HepG2 (cell line): Measurements from ENCODE around the gene MGMT. TPM values are rescaled to one million over a fixed set of nuclear protein-coding genes. Genes with fewer than 3 reads are reported as not detected.

ENCODE experiments used
- ATAC-seq: fragments of 200-7000 bp; cut with Tn5 transposase; 3 replicates; pipeline ENCODE4 v1.9.1; 2020; ENCODE audit warnings: mild to moderate bottlenecking, moderate library complexity
- BruUV-seq: library from RNA; stranded (reverse); fragments of 400-500 nt; replicated peaks from 2 replicates; lab custom pipeline; 2021; lab: Mats Ljungman, UMichigan
- CTCF ChIA-PET: fragments of 300-600 bp; formaldehyde crosslinking; extraction: SDS; loops from one replicate; lab custom pipeline; 2021; ENCODE audit warnings: low total read pairs, inconsistent platforms, low intra/inter-chr PET ratio; lab: Yijun Ruan, JAX
- POLR2A ChIA-PET: fragments of 350-600 bp; sonication (Branson Sonifier 250); formaldehyde crosslinking; loops from one replicate; lab custom pipeline; 2020; ENCODE audit warnings: antibody characterized with exemption, inconsistent platforms; lab: Yijun Ruan, JAX
- DNase-seq: peaks from one replicate; pipeline ENCODE4 v3.0.0-alpha.2; 2015; ENCODE audit warnings: low spot score
- FAIRE-seq: peaks from 3 replicates; lab custom pipeline; 2011; peaks lifted over from hg19 to GRCh38; lab: Jason Lieb, UNC
- H2AFZ ChIP-seq: one replicate; pipeline ENCODE4 v1.6.1; 2011; ENCODE audit warnings: low read length, inconsistent platforms
- H3K27ac ChIP-seq: fragments of 300-600 bp; 3 replicates; pipeline ENCODE4 v1.8.0; 2011; ENCODE audit warnings: mixed run types, mild to moderate bottlenecking, mixed read lengths, low read length, inconsistent platforms; ENCODE audit not compliant: insufficient read depth; ENCODE audit errors: extremely low read length
- H3K27me3 ChIP-seq, 2 experiments: fragments of 200-600 bp in 1 of 2; 2 replicates in 1 of 2; 3 replicates in 1 of 2; pipeline versions ENCODE4 v1.6.0 to v1.8.0; 2011; ENCODE audit warnings: low read length in 2 of 2, mild to moderate bottlenecking in 2 of 2, moderate library complexity in 2 of 2, inconsistent platforms in 1 of 2; ENCODE audit not compliant: insufficient read depth in 2 of 2, control insufficient read depth in 1 of 2
- H3K36me3 ChIP-seq, 2 experiments: fragments of 200-600 bp in 1 of 2; replicated peaks in 1 of 2; 2 replicates in 1 of 2; 3 replicates in 1 of 2; pipeline versions ENCODE4 v1.5.1 to v1.8.0; 2011; ENCODE audit warnings: low read length in 2 of 2, inconsistent platforms in 1 of 2; ENCODE audit not compliant: insufficient read depth in 2 of 2, control insufficient read depth in 1 of 2
- H3K4me1 ChIP-seq: 2 replicates; pipeline ENCODE4 v1.5.1; 2012; ENCODE audit warnings: low read length, inconsistent platforms; ENCODE audit not compliant: insufficient read depth
- H3K4me2 ChIP-seq: 2 replicates; pipeline ENCODE4 v1.6.0; 2011; ENCODE audit warnings: low read depth, low read length, inconsistent platforms
- H3K4me3 ChIP-seq, 3 experiments: fragments of 200-600 bp in 1 of 3; sonication (generic), shearing (Covaris generic) in 1 of 3; replicated peaks in 1 of 3; 2 replicates each; pipeline ENCODE4 v1.5.1; 2011 to 2016; ENCODE audit warnings: low read length in 3 of 3, inconsistent platforms in 2 of 3, low read depth in 2 of 3, mild to moderate bottlenecking in 2 of 3, control low read depth in 1 of 3, mixed read lengths in 1 of 3; ENCODE audit not compliant: insufficient read depth in 1 of 3
- H3K79me2 ChIP-seq: one replicate; pipeline ENCODE4 v1.6.1; 2011; ENCODE audit warnings: low read length, inconsistent platforms; ENCODE audit not compliant: insufficient read depth
- H3K9ac ChIP-seq: 2 replicates; pipeline ENCODE4 v1.6.0; 2011; ENCODE audit warnings: mild to moderate bottlenecking, low read depth, low read length, inconsistent platforms; ENCODE audit not compliant: insufficient read depth
- H3K9me3 ChIP-seq: 2 replicates; pipeline ENCODE4 v1.5.1; 2012; ENCODE audit warnings: mild to moderate bottlenecking, low read length
- H4K20me1 ChIP-seq: 2 replicates; pipeline ENCODE4 v1.6.0; 2011; ENCODE audit warnings: inconsistent platforms, mild to moderate bottlenecking, low read length, moderate library complexity; ENCODE audit not compliant: insufficient read depth
- DRAP1 ChIP-seq: IDR thresholded peaks from 2 replicates; pipeline ENCODE4 v1.6.1; 2016; ENCODE audit warnings: missing genetic modification reagents, missing compliant biosample characterization
- ESRRA ChIP-seq: sonication (generic); formaldehyde crosslinking; IDR thresholded peaks from 2 replicates; pipeline ENCODE4 v1.5.1; 2020; ENCODE audit warnings: mild to moderate bottlenecking, low read depth, missing genetic modification reagents
- FUBP1 ChIP-seq: sonication (generic); formaldehyde crosslinking; IDR thresholded peaks from 2 replicates; pipeline ENCODE4 v1.5.1; 2020; ENCODE audit warnings: missing genetic modification reagents, mild to moderate bottlenecking, borderline replicate concordance
- GFI1 ChIP-seq: sonication (generic); formaldehyde crosslinking; IDR thresholded peaks from 2 replicates; pipeline ENCODE4 v1.5.0; 2020; ENCODE audit warnings: missing genetic modification reagents, mild to moderate bottlenecking, borderline replicate concordance
- IRF9 ChIP-seq: sonication (generic); formaldehyde crosslinking; IDR thresholded peaks from 2 replicates; pipeline ENCODE4 v1.8.0; 2022; ENCODE audit warnings: missing genetic modification reagents, mild to moderate bottlenecking, borderline replicate concordance
- KLF16 ChIP-seq, 2 experiments: sonication (generic) in 1 of 2; formaldehyde crosslinking in 1 of 2; IDR thresholded peaks; 2 replicates each; pipeline versions ENCODE4 v1.6.1 to v1.8.0; 2016 to 2023; ENCODE audit warnings: missing genetic modification reagents in 2 of 2, missing compliant biosample characterization in 1 of 2
- MTA3 ChIP-seq: sonication (generic); formaldehyde crosslinking; IDR thresholded peaks from 2 replicates; pipeline ENCODE4 v1.4.0; 2020; ENCODE audit warnings: missing genetic modification reagents
- TFE3 ChIP-seq: IDR thresholded peaks from 2 replicates; pipeline ENCODE4 v1.6.1; 2016
- ZNF367 ChIP-seq: sonication (generic); formaldehyde crosslinking; IDR thresholded peaks from 2 replicates; pipeline ENCODE4 v1.4.0; 2020; ENCODE audit warnings: missing genetic modification reagents, borderline replicate concordance
- ZNF503 ChIP-seq: sonication (generic); formaldehyde crosslinking; IDR thresholded peaks from 2 replicates; pipeline ENCODE4 v1.4.0; 2020; ENCODE audit warnings: missing genetic modification reagents
- ZNF710 ChIP-seq: sonication (generic); formaldehyde crosslinking; IDR thresholded peaks from 2 replicates; pipeline ENCODE4 v1.5.0; 2020; ENCODE audit warnings: mild to moderate bottlenecking, missing genetic modification reagents, borderline replicate concordance
- ZNF770 ChIP-seq: sonication (generic); formaldehyde crosslinking; IDR thresholded peaks from 2 replicates; pipeline ENCODE4 v1.5.0; 2020; ENCODE audit warnings: mild to moderate bottlenecking, missing genetic modification reagents
- ZSCAN20 ChIP-seq: sonication (generic); formaldehyde crosslinking; IDR thresholded peaks from 2 replicates; pipeline ENCODE4 v1.4.0; 2020; ENCODE audit warnings: missing genetic modification reagents, mild to moderate bottlenecking, borderline replicate concordance
- whole genome bisulfite sequencing: methylation state at CpG from one replicate; pipeline ENCODE4 v1.1.6; 2017; ENCODE audit warnings: low lambda C conversion rate; 5-methylcytosine and 5-hydroxymethylcytosine counted together
- in situ Hi-C: cut with HindIII; loops from 2 replicates; pipeline ENCODE4 v1.10.0; 2017; ENCODE audit warnings: low pct_unique_long_range_greater_than_20kb; ENCODE audit not compliant: extremely low pct_ligation_motif_present
- intact Hi-C: fragments of 100-400 bp; cut with micrococcal nuclease; formaldehyde crosslinking; loops from one replicate; pipeline ENCODE4 v1.10.0; 2022; ENCODE audit not compliant: unreplicated experiment
- polyA plus RNA-seq, 8 experiments: library from polyadenylated mRNA; depleted of rRNA in 3 of 8; stranded (reverse) in 7 of 8; unstranded in 1 of 8; fragments of >200 nt; fragmentation: Illumina TruSeq in 4 of 8; extraction: Trizol in 4 of 8; gene quantifications; 2 replicates each; pipeline versions ENCODE4 v1.2.1 to v1.2.3, GENCODE V29; 2011 to 2016; ENCODE audit warnings: low read depth in 4 of 8, missing spikeins in 1 of 8, mixed read lengths in 1 of 8; ENCODE audit not compliant: insufficient read depth in 1 of 8
- total RNA-seq, 5 experiments: library from RNA; depleted of rRNA; stranded (reverse); fragments of >200 nt; fragmentation: Illumina TruSeq; extraction: Trizol; gene quantifications; 2 replicates each; pipeline ENCODE4 v1.2.3, GENCODE V29; 2016; ENCODE audit warnings: low read depth in 1 of 5

MGMT gene
- total and polyA plus RNA-seq, 2 of the 13 experiments (the other 11 are each of a cell fraction or from before 2014, with no cell fraction given), result 12.0 to 19.5 TPM

GRCh38 chr10:129580901-129581300 is 113.9 kb downstream of the MGMT start:
- in situ Hi-C loops, result no loop called here
- no peak overlapping the region for H2AFZ ChIP-seq
- H3K36me3 ChIP-seq, result no peaks in the 10 kb centered on the region
- ATAC-seq (no peak), DNase-seq (no peak), FAIRE-seq (no peak)
- no peak overlapping the region for H3K4me3 ChIP-seq
- no peak overlapping the region for H3K9ac ChIP-seq
- H4K20me1 ChIP-seq, result no peaks in the 10 kb centered on the region
- BruUV-seq, result no TSS peak
- no peaks in the 10 kb centered on the region; a peak in 1 of 5 replicates for H3K27me3 ChIP-seq
- ChIA-PET POLR2A (no interaction called here), CTCF (no interaction called here)
- WGBS, result 81% methylated on average over 7 of the region's 9 CpGs
- no peak overlapping the region for H3K27ac ChIP-seq
- peaks cover 23% of the 10 kb centered on the region; the same call in 1 of the 2 replicates for H3K9me3 ChIP-seq
- H3K4me1 ChIP-seq, result no peaks in the 10 kb centered on the region
- H3K79me2 ChIP-seq, result no peaks in the 10 kb centered on the region
- intact Hi-C loops, result no loop called here
- H3K4me2 ChIP-seq, result no peak overlapping the region
- no peak for TF ChIP-seq MTA3 (CRISPR knock-in tag)
- no peak for TF ChIP-seq GFI1
- no peak for TF ChIP-seq ZNF770 (CRISPR knock-in tag)
- TF ChIP-seq ZNF503 (CRISPR knock-in tag), result no peak
- no peak for TF ChIP-seq ZNF367 (CRISPR knock-in tag)
- no peak for TF ChIP-seq ZNF710
- no peak for TF ChIP-seq ZSCAN20
- no peak for TF ChIP-seq TFE3 (CRISPR knock-in tag)
- no peak for TF ChIP-seq IRF9 (CRISPR knock-in tag)
- TF ChIP-seq ESRRA (CRISPR knock-in tag), result no peak
- no peak for TF ChIP-seq FUBP1
- TF ChIP-seq DRAP1, result no peak
- TF ChIP-seq KLF16 (CRISPR knock-in tag; IDR thresholded peaks at IDR 0.05), result no peak
